Activated T-helper 2 cell treated with anti-CD3 and anti-CD28 coated beads, Interferon-gamma antibody, Interleukin-2, Interleukin-4, amounts not matched to agents 10 μg/mL and 5 μg/mL and 100 μg/mL, durations not matched to agents 14 hours and 24 hours and 36 hours (primary cell): ENCODE measurements around the gene ITPR2. TPM values are rescaled to one million over a fixed set of nuclear protein-coding genes. Genes with fewer than 3 reads are reported as not detected.

Source experiments
- DNase-seq: peaks from one replicate; pipeline ENCODE4 v3.0.0; 2021; ENCODE audit warnings: low spot score
- H3K27ac Mint-ChIP-seq: one replicate; pipeline ENCODE4 v1.8.0; 2021; ENCODE audit warnings: mixed read lengths
- H3K27me3 Mint-ChIP-seq: one replicate; pipeline ENCODE4 v1.8.0; 2021; ENCODE audit warnings: low read depth, mixed read lengths
- H3K36me3 Mint-ChIP-seq: one replicate; pipeline ENCODE4 v1.8.0; 2021; ENCODE audit warnings: low read depth, mixed read lengths
- H3K4me1 Mint-ChIP-seq: one replicate; pipeline ENCODE4 v1.8.0; 2021; ENCODE audit warnings: low read depth, mixed read lengths
- H3K4me3 Mint-ChIP-seq: one replicate; pipeline ENCODE4 v1.8.0; 2021; ENCODE audit warnings: low read depth, mild to moderate bottlenecking, moderate library complexity, mixed read lengths
- H3K9me3 Mint-ChIP-seq: one replicate; pipeline ENCODE4 v1.8.0; 2021; ENCODE audit warnings: mixed read lengths
- intact Hi-C: fragments of 100-400 bp; cut with micrococcal nuclease; formaldehyde crosslinking; loops from one replicate; pipeline ENCODE4 v1.15.1; 2023
- total RNA-seq: library from RNA; stranded (reverse); gene quantifications from 2 replicates; pipeline ENCODE4 v1.2.3, GENCODE V29; 2022

Gene ITPR2
- total RNA-seq, 1 donor from 2014 or later = 49.3 TPM

DNA sequence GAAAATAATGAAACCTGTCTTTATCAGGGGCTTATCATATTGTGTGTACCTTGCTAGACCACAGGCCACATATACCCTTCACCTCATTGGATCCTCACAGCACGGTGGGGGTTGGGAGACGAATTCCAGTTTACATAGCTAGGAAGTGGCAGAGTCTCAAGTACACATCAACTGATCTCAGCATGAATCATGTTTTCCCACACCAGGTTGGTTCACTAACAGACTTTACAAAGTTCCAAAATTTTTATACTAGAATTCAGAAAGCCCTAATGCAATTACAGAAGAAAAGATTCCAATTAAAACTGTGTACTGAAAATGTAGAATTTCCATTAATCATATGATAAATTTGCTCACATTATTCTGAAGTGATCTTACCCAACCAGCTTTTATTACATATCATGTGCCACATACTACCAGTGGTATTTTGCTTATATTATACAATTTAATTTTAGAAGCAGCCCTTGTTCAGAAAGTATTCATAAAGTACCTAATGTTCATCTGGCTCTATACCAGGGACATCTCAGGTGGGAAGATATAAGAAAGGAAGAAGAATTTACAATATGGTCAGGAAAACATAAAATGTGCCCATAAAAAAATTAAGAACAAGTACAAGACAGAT is 196.2 kb downstream of the ITPR2 start:
- peaks cover 3% of the 10 kb centered on the region for H3K4me1 Mint-ChIP-seq
- DNase-seq = no peak

GRCh38 chr12:26633591-26634210 is 199.3 kb downstream of the ITPR2 start:
- Mint-ChIP-seq H3K4me1 (peaks cover 3% of the 10 kb centered on the region), H3K27me3 (no peaks in the 10 kb centered on the region), H3K36me3 (peaks cover 9% of the 10 kb centered on the region), H3K27ac (no peak overlapping the region), H3K9me3 (no peaks in the 10 kb centered on the region), H3K4me3 (no peak overlapping the region)
- DNase-seq = no peak
- intact Hi-C loops = no loop called here

More for the DNA sequence above, 196.2 kb downstream of the ITPR2 start:
- H3K27me3 Mint-ChIP-seq = no peaks in the 10 kb centered on the region
- no peaks in the 10 kb centered on the region for H3K9me3 Mint-ChIP-seq
- H3K36me3 Mint-ChIP-seq = peaks cover 5% of the 10 kb centered on the region
- intact Hi-C loops = no loop called here
- no peak overlapping the region for H3K27ac Mint-ChIP-seq
- no peak overlapping the region for H3K4me3 Mint-ChIP-seq

- intact Hi-C loops = no loop called here
These were observed 200.2 kb downstream of the ITPR2 start for GRCh38 chr12:26632756-26633155.

GRCh38 chr12:26631846-26632245 is 201.1 kb downstream of the ITPR2 start:
- H3K4me1 Mint-ChIP-seq = peaks cover 8% of the 10 kb centered on the region
- H3K27me3 Mint-ChIP-seq = no peaks in the 10 kb centered on the region
- intact Hi-C loops = no loop called here
- no peak overlapping the region for H3K4me3 Mint-ChIP-seq
- no peak for DNase-seq
- no peak overlapping the region for H3K27ac Mint-ChIP-seq
- H3K36me3 Mint-ChIP-seq = peaks cover 17% of the 10 kb centered on the region
- no peaks in the 10 kb centered on the region for H3K9me3 Mint-ChIP-seq

More at GRCh38 chr12:26632756-26633155, 200.2 kb downstream of the ITPR2 start:
- peaks cover 3% of the 10 kb centered on the region for H3K4me1 Mint-ChIP-seq
- peaks cover 11% of the 10 kb centered on the region for H3K36me3 Mint-ChIP-seq
- H3K4me3 Mint-ChIP-seq = no peak overlapping the region
- no peaks in the 10 kb centered on the region for H3K27me3 Mint-ChIP-seq
- no peak for DNase-seq
- H3K27ac Mint-ChIP-seq = no peak overlapping the region
- no peaks in the 10 kb centered on the region for H3K9me3 Mint-ChIP-seq

GRCh38 chr12:26630546-26631027 is 202.4 kb downstream of the ITPR2 start:
- Mint-ChIP-seq H3K9me3 (no peaks in the 10 kb centered on the region), H3K4me1 (peaks cover 13% of the 10 kb centered on the region), H3K36me3 (peaks cover 30% of the 10 kb centered on the region), H3K27ac (no peak overlapping the region), H3K4me3 (no peak overlapping the region), H3K27me3 (no peaks in the 10 kb centered on the region)
- DNase-seq = no peak
- intact Hi-C loops = no loop called here

DNA sequence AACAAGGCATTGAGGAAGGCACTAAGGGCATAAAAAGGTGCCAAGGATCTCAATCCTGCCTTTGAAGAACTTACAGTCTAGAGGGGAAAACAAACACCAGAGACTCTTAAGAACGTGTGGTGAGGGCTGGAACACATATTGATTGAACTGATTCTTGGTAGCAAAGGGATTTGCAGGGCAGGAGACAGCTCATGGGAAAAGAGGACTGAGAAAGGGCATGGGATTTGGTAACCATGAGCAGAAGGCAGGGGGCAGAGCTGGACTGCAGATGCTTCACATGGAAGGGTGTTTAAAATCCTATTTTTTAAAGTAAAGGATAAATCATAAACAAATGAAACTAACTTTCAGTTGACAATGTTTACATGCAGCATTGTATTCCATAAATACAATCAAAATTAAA is 203.1 kb downstream of the ITPR2 start:
- Mint-ChIP-seq H3K4me1 (peaks cover 13% of the 10 kb centered on the region), H3K27me3 (no peaks in the 10 kb centered on the region), H3K36me3 (peaks cover 32% of the 10 kb centered on the region), H3K4me3 (no peak overlapping the region), H3K9me3 (no peaks in the 10 kb centered on the region), H3K27ac (no peak overlapping the region)
- intact Hi-C loops = no loop called here
- DNase-seq = no peak

- intact Hi-C loops = no loop called here
- peaks cover 11% of the 10 kb centered on the region for H3K4me1 Mint-ChIP-seq
- H3K36me3 Mint-ChIP-seq = peaks cover 36% of the 10 kb centered on the region
- no peaks in the 10 kb centered on the region for H3K9me3 Mint-ChIP-seq
- no peak overlapping the region for H3K4me3 Mint-ChIP-seq
- DNase-seq = no peak
- H3K27me3 Mint-ChIP-seq = no peaks in the 10 kb centered on the region
- no peak overlapping the region for H3K27ac Mint-ChIP-seq
These were observed 204.8 kb downstream of the ITPR2 start for GRCh38 chr12:26628234-26628633.

DNA sequence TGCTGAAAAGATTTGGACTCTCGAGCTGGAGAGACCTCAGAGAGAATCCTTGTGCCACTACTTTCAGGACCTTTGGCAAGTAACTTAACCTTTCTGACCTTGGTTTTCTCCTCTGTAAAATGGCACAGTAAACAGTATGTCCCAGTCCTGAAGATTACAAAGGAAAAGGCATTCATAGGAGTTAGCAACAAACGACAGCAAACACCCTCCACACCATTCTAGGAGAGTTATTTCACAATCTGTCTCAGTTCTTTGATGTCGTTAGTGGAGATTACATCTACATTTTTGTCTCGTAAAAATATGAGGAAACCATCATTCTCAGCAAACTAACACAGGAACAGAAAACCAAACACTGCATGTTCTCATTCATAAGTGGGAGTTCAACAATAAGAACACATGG is 205.7 kb downstream of the ITPR2 start:
- peaks cover 13% of the 10 kb centered on the region for H3K4me1 Mint-ChIP-seq
- peaks cover 36% of the 10 kb centered on the region for H3K36me3 Mint-ChIP-seq
- no peak overlapping the region for H3K4me3 Mint-ChIP-seq
- H3K9me3 Mint-ChIP-seq = no peaks in the 10 kb centered on the region
- intact Hi-C loops = no loop called here
- DNase-seq = no peak
- H3K27me3 Mint-ChIP-seq = no peaks in the 10 kb centered on the region
- H3K27ac Mint-ChIP-seq = no peak overlapping the region

DNA sequence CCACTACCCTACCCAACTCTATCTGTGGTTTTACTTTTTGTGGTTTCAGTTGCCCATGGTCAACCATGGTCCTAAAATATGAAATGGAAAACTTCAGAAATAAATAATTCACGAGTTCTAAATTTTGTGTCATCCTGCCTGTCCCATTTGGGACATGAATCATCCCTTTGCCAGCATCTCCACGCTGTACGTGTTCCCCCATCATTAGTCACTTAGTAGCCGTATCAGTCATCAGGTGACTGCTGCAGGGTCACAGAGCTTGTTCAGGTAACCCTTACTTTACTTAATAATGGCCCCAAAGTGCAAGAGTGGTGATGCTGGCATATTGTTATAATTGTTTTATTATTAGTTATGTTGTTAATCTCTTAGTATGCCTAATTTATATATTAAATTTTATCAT is 209.9 kb downstream of the ITPR2 start:
- no peak overlapping the region for H3K4me3 Mint-ChIP-seq
- H3K4me1 Mint-ChIP-seq = peaks cover 13% of the 10 kb centered on the region
- no peaks in the 10 kb centered on the region for H3K9me3 Mint-ChIP-seq
- H3K36me3 Mint-ChIP-seq = peaks cover 36% of the 10 kb centered on the region
- no peak for DNase-seq
- no peaks in the 10 kb centered on the region for H3K27me3 Mint-ChIP-seq
- intact Hi-C loops = no loop called here
- H3K27ac Mint-ChIP-seq = no peak overlapping the region

DNA sequence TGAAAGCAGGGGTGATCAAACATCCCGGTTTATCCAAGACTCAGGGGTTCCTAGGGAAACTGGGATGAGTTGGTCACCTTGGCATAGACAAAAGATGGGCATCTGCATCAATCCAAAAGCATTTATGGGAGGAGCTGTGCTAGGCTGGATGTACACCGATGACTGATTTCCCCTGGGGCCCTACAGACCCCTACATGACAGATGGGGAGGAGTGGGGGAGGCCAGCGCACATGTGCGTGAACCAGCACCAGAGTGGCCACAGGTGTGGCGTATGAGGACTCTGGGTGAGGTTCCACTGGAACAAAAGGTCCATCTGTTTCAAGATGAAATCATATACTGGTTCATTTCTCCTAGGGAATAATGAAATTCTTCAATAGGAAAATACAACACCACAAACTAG is 210.4 kb downstream of the ITPR2 start:
- no peaks in the 10 kb centered on the region for H3K9me3 Mint-ChIP-seq
- intact Hi-C loops = no loop called here
- no peak for DNase-seq
- H3K27me3 Mint-ChIP-seq = no peaks in the 10 kb centered on the region
- H3K4me3 Mint-ChIP-seq = no peak overlapping the region
- H3K4me1 Mint-ChIP-seq = peaks cover 13% of the 10 kb centered on the region
- H3K27ac Mint-ChIP-seq = no peak overlapping the region
- peaks cover 36% of the 10 kb centered on the region for H3K36me3 Mint-ChIP-seq

- no peaks in the 10 kb centered on the region for H3K9me3 Mint-ChIP-seq
- intact Hi-C loops = no loop called here
- H3K36me3 Mint-ChIP-seq = peaks cover 30% of the 10 kb centered on the region
- peaks cover 8% of the 10 kb centered on the region for H3K4me1 Mint-ChIP-seq
- no peaks in the 10 kb centered on the region for H3K27me3 Mint-ChIP-seq
- no peak overlapping the region for H3K27ac Mint-ChIP-seq
- DNase-seq = no peak
- no peak overlapping the region for H3K4me3 Mint-ChIP-seq
These were observed 211.1 kb downstream of the ITPR2 start for GRCh38 chr12:26621932-26622331.

DNA sequence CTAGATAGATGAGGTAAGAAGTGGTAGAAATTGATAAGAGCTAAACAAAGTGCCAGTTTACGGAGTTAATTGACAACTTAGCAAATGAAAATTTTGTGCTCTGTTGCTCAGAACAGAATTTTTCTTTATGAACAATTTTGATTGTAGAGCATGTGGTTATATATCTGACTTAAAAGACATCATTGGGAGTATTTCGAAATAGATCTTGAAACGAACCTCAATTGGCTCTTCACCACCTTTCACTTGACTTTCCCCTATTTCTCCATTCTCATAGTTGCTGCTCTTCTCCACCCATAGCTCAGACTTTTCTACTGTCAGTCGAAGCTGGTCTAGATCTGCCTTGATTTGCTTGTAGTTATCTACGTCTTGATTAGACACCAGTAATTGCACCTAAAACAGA is 212.1 kb downstream of the ITPR2 start:
- H3K27me3 Mint-ChIP-seq = no peaks in the 10 kb centered on the region

GRCh38 chr12:26617513-26617912 is 215.5 kb downstream of the ITPR2 start:
- Mint-ChIP-seq H3K27ac (no peak overlapping the region), H3K36me3 (peaks cover 12% of the 10 kb centered on the region), H3K4me3 (no peak overlapping the region), H3K27me3 (no peaks in the 10 kb centered on the region), H3K9me3 (no peaks in the 10 kb centered on the region), H3K4me1 (no peaks in the 10 kb centered on the region)
- no peak for DNase-seq
- intact Hi-C loops = loop anchor here (10.0 kb wide), 1 partner anchor 193 kb away; no protein-coding TSS in a partner anchor

More for the DNA sequence above, 212.1 kb downstream of the ITPR2 start:
- peaks cover 3% of the 10 kb centered on the region for H3K4me1 Mint-ChIP-seq
- H3K4me3 Mint-ChIP-seq = no peak overlapping the region
- H3K27ac Mint-ChIP-seq = no peak overlapping the region
- H3K9me3 Mint-ChIP-seq = no peaks in the 10 kb centered on the region
- intact Hi-C loops = no loop called here
- H3K36me3 Mint-ChIP-seq = peaks cover 21% of the 10 kb centered on the region
- no peak for DNase-seq
